ENCODE measurements around the gene CDK5RAP1. TPM values are rescaled to one million over a fixed set of nuclear protein-coding genes. Genes with fewer than 3 reads are reported as not detected.

Gene CDK5RAP1
- polyA plus RNA-seq, 2 of the 4 experiments (the other 2 are of a cell fraction), result 39.6 to 39.7 TPM

DNA sequence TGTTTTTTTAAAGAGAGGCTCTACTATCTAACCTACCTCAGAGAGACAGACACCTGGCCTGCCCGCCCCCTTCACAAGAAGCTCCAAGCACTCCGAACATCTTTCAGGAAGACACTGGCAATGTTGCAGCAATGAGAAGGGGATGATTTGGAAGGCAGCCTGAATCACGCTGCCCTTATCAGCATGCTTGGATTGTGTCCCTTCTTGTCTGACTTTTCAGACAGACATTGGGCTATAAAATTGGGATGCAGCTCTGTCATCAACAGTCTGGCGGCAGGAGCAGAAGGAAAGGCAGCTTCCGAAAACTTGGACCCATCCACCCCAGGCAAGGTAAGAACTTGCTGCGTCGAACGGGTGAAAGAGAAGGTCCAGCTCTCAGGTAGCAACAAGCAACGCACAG lies 56.0 kb downstream of the CDK5RAP1 start:
- FAIRE-seq, result no peak
- WGBS (ENCODE audit: missing lambda C conversion rate), result 86% methylated on average over 9 of the region's 9 CpGs

DNA sequence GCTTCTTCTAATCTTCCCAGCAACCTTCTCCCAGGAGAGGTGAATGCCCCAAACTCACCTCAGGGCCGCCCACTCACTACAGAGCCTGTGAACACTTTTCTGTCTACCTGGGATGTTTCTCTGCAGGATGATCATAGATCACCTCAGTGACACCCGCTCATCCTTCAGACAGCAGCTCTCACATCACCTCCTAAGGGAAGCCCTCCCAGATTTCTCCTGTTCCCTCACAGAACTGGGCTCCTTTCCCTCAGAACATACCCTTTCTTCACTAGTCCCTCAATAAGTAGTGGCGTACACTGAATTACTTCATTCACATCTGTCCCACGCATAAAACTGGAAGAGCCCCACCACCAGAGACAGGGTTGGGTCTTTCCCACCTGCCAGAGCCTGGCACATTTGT lies 57.8 kb downstream of the CDK5RAP1 start:
- ChIA-PET POLR2A (no interaction called here), CTCF (interaction anchor here (0.5 kb wide), 1 partner anchor 72 kb away, joined by 3 read pairs; no protein-coding TSS in a partner anchor)
- Histone ChIP-seq H3K9me3 (no peaks in the 10 kb centered on the region), H3K4me1 (no peaks in the 10 kb centered on the region), H3K4me3 (no peak overlapping the region), H3K4me2 (no peak overlapping the region), H3K27ac (no peak overlapping the region)
- FAIRE-seq (no peak), ATAC-seq (no peak), DNase-seq (ENCODE audit: low read depth in 1 of 2, low spot score in 1 of 2) (no peak)
- TF ChIP-seq JUN (IDR thresholded peaks at IDR 0.05) (no peak), ZFP36 (IDR thresholded peaks at IDR 0.05; ENCODE audit: borderline replicate concordance, partially characterized antibody) (peak; percentile 53), GATA3 (IDR thresholded peaks at IDR 0.05; ENCODE audit: borderline replicate concordance) (no peak), FOSL2 (IDR thresholded peaks at IDR 0.05) (no peak), FOSL2 (CRISPR knock-in tag; IDR thresholded peaks at IDR 0.05) (no peak), NFE2L2 (conservative IDR thresholded peaks at IDR 0.05; ENCODE audit: low read length) (no peak), NPAS2 (CRISPR knock-in tag; IDR thresholded peaks at IDR 0.05; ENCODE audit: borderline replicate concordance) (no peak)
- 92% methylated on average over 4 of the region's 4 CpGs for WGBS (ENCODE audit: missing lambda C conversion rate)

More for the DNA sequence above, 56.0 kb downstream of the CDK5RAP1 start:
- no peaks in the 10 kb centered on the region for H3K9me3 ChIP-seq
- no peaks in the 10 kb centered on the region for H3K4me1 ChIP-seq
- ChIA-PET CTCF (interaction anchor here (1.2 to 1.3 kb wide), 2 partner anchors 11 to 14 kb away, joined by 3 read pairs; no protein-coding TSS in a partner anchor), POLR2A (no interaction called here)
- TF ChIP-seq ZFP36 (IDR thresholded peaks at IDR 0.05; ENCODE audit: borderline replicate concordance, partially characterized antibody), result no peak
- no peak for TF ChIP-seq HES2 (IDR thresholded peaks at IDR 0.05)
- TF ChIP-seq NPAS2 (CRISPR knock-in tag; IDR thresholded peaks at IDR 0.05; ENCODE audit: borderline replicate concordance), result no peak
- TF ChIP-seq SREBF2 (IDR thresholded peaks at IDR 0.05), result no peak
- no peak for TF ChIP-seq ZSCAN20 (CRISPR knock-in tag; IDR thresholded peaks at IDR 0.05)
- no peak for TF ChIP-seq JUNB (IDR thresholded peaks at IDR 0.05)
- TF ChIP-seq RNF2 (IDR thresholded peaks at IDR 0.05; ENCODE audit: borderline replicate concordance, low read depth), result no peak
- no peak for TF ChIP-seq RFX5 (IDR thresholded peaks at IDR 0.05)
- no peak for TF ChIP-seq JUN (IDR thresholded peaks at IDR 0.05)
- no peak for TF ChIP-seq CEBPB (IDR thresholded peaks at IDR 0.05)
- TF ChIP-seq, protein P1, sequence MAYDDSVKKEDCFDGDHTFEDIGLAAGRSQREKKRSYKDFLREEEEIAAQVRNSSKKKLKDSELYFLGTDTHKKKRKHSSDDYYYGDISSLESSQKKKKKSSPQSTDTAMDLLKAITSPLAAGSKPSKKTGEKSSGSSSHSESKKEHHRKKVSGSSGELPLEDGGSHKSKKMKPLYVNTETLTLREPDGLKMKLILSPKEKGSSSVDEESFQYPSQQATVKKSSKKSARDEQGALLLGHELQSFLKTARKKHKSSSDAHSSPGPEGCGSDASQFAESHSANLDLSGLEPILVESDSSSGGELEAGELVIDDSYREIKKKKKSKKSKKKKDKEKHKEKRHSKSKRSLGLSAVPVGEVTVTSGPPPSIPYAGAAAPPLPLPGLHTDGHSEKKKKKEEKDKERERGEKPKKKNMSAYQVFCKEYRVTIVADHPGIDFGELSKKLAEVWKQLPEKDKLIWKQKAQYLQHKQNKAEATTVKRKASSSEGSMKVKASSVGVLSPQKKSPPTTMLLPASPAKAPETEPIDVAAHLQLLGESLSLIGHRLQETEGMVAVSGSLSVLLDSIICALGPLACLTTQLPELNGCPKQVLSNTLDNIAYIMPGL (CRISPR knock-in tag; IDR thresholded peaks at IDR 0.05; ENCODE audit: borderline replicate concordance), result no peak
- TF ChIP-seq HEYL (CRISPR knock-in tag; IDR thresholded peaks at IDR 0.05), result no peak
- TF ChIP-seq TP53 (CRISPR knock-in tag; IDR thresholded peaks at IDR 0.05), result no peak
- no peak for TF ChIP-seq MYC (IDR thresholded peaks at IDR 0.05; ENCODE audit: borderline replicate concordance, low read length)
- TF ChIP-seq EHF (CRISPR knock-in tag; IDR thresholded peaks at IDR 0.05), result no peak
- TF ChIP-seq FOSL2 (IDR thresholded peaks at IDR 0.05), result no peak
- TF ChIP-seq FOSL2 (CRISPR knock-in tag; IDR thresholded peaks at IDR 0.05), result no peak
- H3K4me2 ChIP-seq, result no peak overlapping the region
- H3K27ac ChIP-seq, result no peak overlapping the region
- H3K4me3 ChIP-seq, result no peak overlapping the region
- no peak for ATAC-seq
- no peak for DNase-seq (ENCODE audit: low read depth in 1 of 2, low spot score in 1 of 2)

DNA sequence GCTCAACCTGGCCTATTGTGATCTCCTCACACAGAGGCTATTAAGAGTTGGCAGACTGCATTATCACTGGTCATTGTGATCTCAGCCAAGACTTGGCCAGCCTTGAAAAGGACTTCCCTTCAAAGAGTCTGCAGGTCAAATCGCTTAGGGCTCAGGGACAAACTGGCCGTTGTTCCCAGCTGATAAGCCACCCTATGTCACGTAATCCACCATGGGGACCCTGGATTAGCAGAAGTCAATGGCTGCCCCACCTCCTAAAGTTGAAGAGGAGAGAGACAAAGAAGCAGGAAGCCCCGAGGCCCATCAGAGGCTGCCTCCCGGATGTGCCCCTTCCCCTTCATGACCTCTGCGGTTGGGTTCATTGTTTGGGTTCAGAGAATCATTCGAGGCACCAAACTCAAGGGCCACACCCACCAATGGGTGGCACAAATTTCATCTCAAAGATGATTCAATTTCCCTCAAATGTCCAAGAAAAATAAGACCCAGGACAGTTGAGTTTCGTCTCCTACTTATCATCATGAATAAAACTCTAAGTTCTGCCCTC lies 61.7 kb downstream of the CDK5RAP1 start:
- ChIA-PET POLR2A (no interaction called here), CTCF (no interaction called here)
- H3K27ac ChIP-seq, result no peak overlapping the region
- ATAC-seq (no peak), FAIRE-seq (no peak), DNase-seq (ENCODE audit: low read depth in 1 of 2, low spot score in 1 of 2) (no peak)
- no peaks in the 10 kb centered on the region for H3K4me1 ChIP-seq
- no peaks in the 10 kb centered on the region for H3K9me3 ChIP-seq
- TF ChIP-seq MYC (IDR thresholded peaks at IDR 0.05; ENCODE audit: borderline replicate concordance, low read length) (no peak), PHF8 (IDR thresholded peaks at IDR 0.05; ENCODE audit: borderline replicate concordance, low read depth) (no peak), ZNF302 (CRISPR knock-in tag; IDR thresholded peaks at IDR 0.05) (no peak), TFCP2L1 (CRISPR knock-in tag; IDR thresholded peaks at IDR 0.05) (no peak), SMC3 (IDR thresholded peaks at IDR 0.05) (no peak), KDM1A (IDR thresholded peaks at IDR 0.05; ENCODE audit: low read depth) (no peak), RCOR1 (IDR thresholded peaks at IDR 0.05; ENCODE audit: low read depth, low read length) (no peak), HOXB13 (CRISPR knock-in tag; IDR thresholded peaks at IDR 0.05; ENCODE audit: low read depth) (no peak), TP53 (CRISPR knock-in tag; IDR thresholded peaks at IDR 0.05) (no peak), SREBF2 (IDR thresholded peaks at IDR 0.05) (no peak), NR3C1 (IDR thresholded peaks at IDR 0.05) (no peak), ZC3H11A (IDR thresholded peaks at IDR 0.05) (no peak), RNF2 (IDR thresholded peaks at IDR 0.05; ENCODE audit: borderline replicate concordance, low read depth) (no peak), CHD2 (IDR thresholded peaks at IDR 0.05; ENCODE audit: low read length, partially characterized antibody) (no peak), GATA3 (IDR thresholded peaks at IDR 0.05; ENCODE audit: borderline replicate concordance) (no peak), CHD4 (IDR thresholded peaks at IDR 0.05; ENCODE audit: borderline replicate concordance) (no peak), NFE2L2 (conservative IDR thresholded peaks at IDR 0.05; ENCODE audit: low read length) (no peak)
- TF ChIP-seq, protein P2, sequence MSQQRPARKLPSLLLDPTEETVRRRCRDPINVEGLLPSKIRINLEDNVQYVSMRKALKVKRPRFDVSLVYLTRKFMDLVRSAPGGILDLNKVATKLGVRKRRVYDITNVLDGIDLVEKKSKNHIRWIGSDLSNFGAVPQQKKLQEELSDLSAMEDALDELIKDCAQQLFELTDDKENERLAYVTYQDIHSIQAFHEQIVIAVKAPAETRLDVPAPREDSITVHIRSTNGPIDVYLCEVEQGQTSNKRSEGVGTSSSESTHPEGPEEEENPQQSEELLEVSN (IDR thresholded peaks at IDR 0.05; ENCODE audit: borderline replicate concordance, low read depth), result no peak
- TF ChIP-seq, protein P3, sequence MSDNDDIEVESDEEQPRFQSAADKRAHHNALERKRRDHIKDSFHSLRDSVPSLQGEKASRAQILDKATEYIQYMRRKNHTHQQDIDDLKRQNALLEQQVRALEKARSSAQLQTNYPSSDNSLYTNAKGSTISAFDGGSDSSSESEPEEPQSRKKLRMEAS (IDR thresholded peaks at IDR 0.05), result no peak
- 74% methylated on average over 8 of the region's 8 CpGs for WGBS (ENCODE audit: missing lambda C conversion rate)
- H3K4me3 ChIP-seq, result no peak overlapping the region
- H3K4me2 ChIP-seq, result no peak overlapping the region
